GM12873 (cell line): ENCODE data around the gene SLC22A15.

Source experiments
- CTCF ChIP-seq: IDR thresholded peaks from 2 replicates; pipeline ENCODE4 v1.5.1; 2012; ENCODE audit warnings: low read depth, mild to moderate bottlenecking, moderate library complexity, low read length, control low read depth; ENCODE audit not compliant: insufficient read depth; ENCODE audit errors: missing control alignments

SLC22A15 gene

GRCh38 chr1:116001739-116002487, 25.6 kb downstream of the SLC22A15 start:
- TF ChIP-seq CTCF, result no peak

GRCh38 chr1:116002781-116003420, 26.6 kb downstream of the SLC22A15 start:
- TF ChIP-seq CTCF, result no peak

GRCh38 chr1:116003823-116004222, 27.5 kb downstream of the SLC22A15 start:
- TF ChIP-seq CTCF, result no peak

- TF ChIP-seq CTCF, result no peak
These were observed 30.2 kb downstream of the SLC22A15 start for GRCh38 chr1:116006486-116006964.

- no peak for TF ChIP-seq CTCF
These were observed 32.5 kb downstream of the SLC22A15 start for GRCh38 chr1:116008656-116009390.

- TF ChIP-seq CTCF, result no peak
These were observed 36.4 kb downstream of the SLC22A15 start for GRCh38 chr1:116012716-116013115.

- TF ChIP-seq CTCF, result no peak
These were observed 39.4 kb downstream of the SLC22A15 start for GRCh38 chr1:116015679-116016078.
